Glomerular endothelial cell (primary cell): ENCODE data around the gene DOCK9. TPM values are rescaled to one million over a fixed set of nuclear protein-coding genes. Genes with fewer than 3 reads are reported as not detected.
"Not testable (repeated sequence)": the region's sequence is repeated elsewhere in the genome, so short reads cannot be mapped to it uniquely, and the experiment has no call there.

Experiments used
- DNase-seq: peaks from one replicate; pipeline ENCODE4 v3.0.0-alpha.2; 2011; ENCODE audit warnings: low read depth, low spot score; ENCODE audit errors: extremely low read depth
- total RNA-seq: library from RNA; depleted of rRNA; stranded (reverse); fragments of >200 nt; gene quantifications from 2 replicates; pipeline ENCODE4 v1.2.3, GENCODE V29; 2015

DOCK9 gene
- total RNA-seq, 1 donor from 2014 or later, result 400 TPM

GRCh38 chr13:98754468-98754867 lies 223.4 kb downstream of the DOCK9 start:
- not testable (repeated sequence) for DNase-seq

- no peak for DNase-seq
Observed at GRCh38 chr13:98752467-98753290, 225.2 kb downstream of the DOCK9 start, which contains the start of gene SLC15A1. Gene SLC15A1, minus strand, starts transcription at chr13:98752672. Its CDS starts 74 bp downstream, at chr13:98752598.

DNA sequence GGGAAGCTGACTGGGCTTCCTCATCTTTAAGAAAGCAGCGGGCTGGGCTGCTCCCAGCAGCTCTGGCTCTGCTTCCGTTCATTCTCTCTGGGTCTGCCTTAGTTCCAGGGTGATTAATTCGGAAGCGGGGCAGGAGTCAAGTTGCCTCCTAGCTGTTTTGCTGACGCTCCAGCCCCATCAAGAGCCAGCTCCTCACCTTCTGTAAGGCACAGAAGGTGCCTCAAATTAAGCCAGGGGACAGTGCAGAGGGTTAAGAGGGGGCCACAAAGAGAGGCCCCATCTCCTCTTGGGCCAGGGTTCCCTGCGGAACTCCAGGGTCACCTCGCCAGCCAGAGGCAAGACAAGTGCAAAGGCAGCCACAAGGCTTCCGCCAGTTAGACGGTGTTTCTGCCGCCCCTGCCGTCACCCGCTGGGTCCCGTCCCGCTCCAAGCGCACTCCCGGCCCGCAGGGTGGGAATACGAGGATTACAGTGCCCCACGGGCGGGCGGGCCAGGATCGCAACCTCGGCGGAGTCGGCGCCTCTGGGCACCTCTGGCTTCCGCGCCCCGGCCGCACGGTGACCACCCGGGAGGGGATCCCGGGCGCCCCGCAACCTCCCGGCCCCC lies 225.9 kb downstream of the DOCK9 start:
- DNase-seq, result no peak

- no peak for DNase-seq
Observed at GRCh38 chr13:98751367-98751782, 226.5 kb downstream of the DOCK9 start.

- no peak for DNase-seq
Observed at GRCh38 chr13:98749501-98749900, 228.4 kb downstream of the DOCK9 start.

GRCh38 chr13:98746968-98747367 lies 230.9 kb downstream of the DOCK9 start:
- DNase-seq, result no peak

Other genes starting within 250 kb of the DOCK9 start
- gene SLC15A1, start 225.4 kb downstream of the DOCK9 start, total RNA-seq, result not detected in 2 replicates
- gene UBAC2, start 222.8 kb upstream of the DOCK9 start, total RNA-seq, result 45.1 and 49.3 TPM in 2 replicates